Vagina (tissue), 2 donors: ENCODE results near the gene DACH1. TPM values are rescaled to one million over a fixed set of nuclear protein-coding genes. Genes with fewer than 3 reads are reported as not detected.

Source experiments
- DNase-seq, 2 donors: peaks; one replicate each; pipeline ENCODE4 v3.0.0-alpha.2; 2017; ENCODE audit errors: extremely low spot score in 2 of 2
- H3K27ac ChIP-seq: fragments of 200-600 bp; sonication (generic); one replicate; pipeline ENCODE4 v1.5.1; 2019
- H3K27me3 ChIP-seq: fragments of 200-600 bp; sonication (generic); one replicate; pipeline ENCODE4 v1.5.1; 2019
- H3K36me3 ChIP-seq, 2 donors: fragments of 200-600 bp; sonication (generic); one replicate each; pipeline ENCODE4 v1.5.1; 2017 to 2019
- H3K4me1 ChIP-seq: fragments of 200-600 bp; sonication (generic); one replicate; pipeline ENCODE4 v1.5.1; 2019
- H3K4me3 ChIP-seq, 2 donors: fragments of 200-600 bp; sonication (generic); 1 replicate in 1 of 2; 2 replicates in 1 of 2; pipeline ENCODE4 v1.5.1; 2016 to 2019
- H3K9me3 ChIP-seq: fragments of 200-600 bp; sonication (generic); one replicate; pipeline ENCODE4 v1.5.1; 2019
- POLR2A ChIP-seq, 2 donors: fragments of 450-650 bp; IDR thresholded peaks; one replicate each; pipeline ENCODE4 v1.6.1; 2017; ENCODE audit warnings: antibody characterized with exemption in 2 of 2, mild to moderate bottlenecking in 2 of 2, moderate library complexity in 2 of 2
- POLR2AphosphoS5 ChIP-seq, 2 donors: sonication (generic); formaldehyde crosslinking; IDR thresholded peaks; one replicate each; pipeline ENCODE4 v1.9.0; 2017; ENCODE audit warnings: antibody characterized with exemption in 2 of 2, mild to moderate bottlenecking in 2 of 2, low read depth in 1 of 2; ENCODE audit not compliant: insufficient read depth in 1 of 2
- intact Hi-C: fragments of 100-400 bp; cut with DNase I; formaldehyde crosslinking; loops from one replicate; pipeline ENCODE4 v1.15.1; 2023
- total RNA-seq: library from RNA; depleted of rRNA; stranded (reverse); fragments of >200 nt; gene quantifications from one replicate; pipeline ENCODE4 v1.2.3, GENCODE V29; 2016
- TF ChIP-seq, protein P1 (sequence below), 3 experiments: fragments of 450-650 bp in 2 of 3; fragments of 200-600 bp in 1 of 3; sonication (generic) in 1 of 3; IDR thresholded peaks; one replicate each; pipeline ENCODE4 v1.5.1; 2017 to 2019; ENCODE audit warnings: antibody characterized with exemption in 3 of 3, mild to moderate bottlenecking in 2 of 3, moderate library complexity in 2 of 3

Gene DACH1
- total RNA-seq, 1 donor from 2014 or later = 7.9 TPM

GRCh38 chr13:71481046-71481445 is 386.0 kb downstream of the DACH1 start:
- Histone ChIP-seq H3K36me3 (no peaks in the 10 kb centered on the region), H3K9me3 (no peaks in the 10 kb centered on the region), H3K27me3 (no peaks in the 10 kb centered on the region), H3K27ac (no peak overlapping the region), H3K4me3 (no peak overlapping the region), H3K4me1 (no peaks in the 10 kb centered on the region)
- intact Hi-C loops = no loop called here
- no peak for DNase-seq
- TF ChIP-seq POLR2AphosphoS5 (IDR thresholded peaks at IDR 0.05; ENCODE audit: insufficient read depth in 1 of 2, low read depth in 1 of 2) (no peak), POLR2A (IDR thresholded peaks at IDR 0.05) (no peak)
- TF ChIP-seq, protein P1, sequence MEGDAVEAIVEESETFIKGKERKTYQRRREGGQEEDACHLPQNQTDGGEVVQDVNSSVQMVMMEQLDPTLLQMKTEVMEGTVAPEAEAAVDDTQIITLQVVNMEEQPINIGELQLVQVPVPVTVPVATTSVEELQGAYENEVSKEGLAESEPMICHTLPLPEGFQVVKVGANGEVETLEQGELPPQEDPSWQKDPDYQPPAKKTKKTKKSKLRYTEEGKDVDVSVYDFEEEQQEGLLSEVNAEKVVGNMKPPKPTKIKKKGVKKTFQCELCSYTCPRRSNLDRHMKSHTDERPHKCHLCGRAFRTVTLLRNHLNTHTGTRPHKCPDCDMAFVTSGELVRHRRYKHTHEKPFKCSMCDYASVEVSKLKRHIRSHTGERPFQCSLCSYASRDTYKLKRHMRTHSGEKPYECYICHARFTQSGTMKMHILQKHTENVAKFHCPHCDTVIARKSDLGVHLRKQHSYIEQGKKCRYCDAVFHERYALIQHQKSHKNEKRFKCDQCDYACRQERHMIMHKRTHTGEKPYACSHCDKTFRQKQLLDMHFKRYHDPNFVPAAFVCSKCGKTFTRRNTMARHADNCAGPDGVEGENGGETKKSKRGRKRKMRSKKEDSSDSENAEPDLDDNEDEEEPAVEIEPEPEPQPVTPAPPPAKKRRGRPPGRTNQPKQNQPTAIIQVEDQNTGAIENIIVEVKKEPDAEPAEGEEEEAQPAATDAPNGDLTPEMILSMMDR (IDR thresholded peaks at IDR 0.05) = no peak

DNA sequence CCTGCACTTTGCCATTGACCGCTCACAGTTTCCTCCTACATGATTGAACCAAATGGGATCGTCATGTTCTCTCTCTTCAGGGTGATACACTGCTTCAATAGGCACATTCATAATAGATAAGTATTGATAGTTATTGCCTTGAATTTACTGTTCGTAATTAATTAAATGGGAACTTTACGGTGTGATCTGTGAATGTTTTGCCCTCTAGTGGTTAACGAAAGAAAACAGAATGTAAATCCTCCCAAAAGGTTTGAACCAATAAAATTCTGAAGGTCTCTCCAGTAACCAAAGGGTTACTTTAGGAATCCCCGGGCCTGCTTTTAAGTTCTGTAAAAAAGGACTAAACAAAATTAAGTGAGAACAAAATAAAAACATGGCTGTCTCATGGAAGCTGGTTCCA is 389.3 kb downstream of the DACH1 start:
- Histone ChIP-seq H3K4me1 (no peaks in the 10 kb centered on the region), H3K36me3 (no peaks in the 10 kb centered on the region), H3K27ac (no peak overlapping the region), H3K4me3 (no peak overlapping the region), H3K27me3 (no peaks in the 10 kb centered on the region), H3K9me3 (no peaks in the 10 kb centered on the region)
- TF ChIP-seq POLR2A (IDR thresholded peaks at IDR 0.05) = no peak
- TF ChIP-seq, protein P1 (IDR thresholded peaks at IDR 0.05) = no peak
- intact Hi-C loops = no loop called here
- no peak for DNase-seq

GRCh38 chr13:71474936-71475335 is 392.1 kb downstream of the DACH1 start:
- H3K36me3 ChIP-seq = no peaks in the 10 kb centered on the region
- H3K9me3 ChIP-seq = no peaks in the 10 kb centered on the region
- intact Hi-C loops = no loop called here
- H3K27me3 ChIP-seq = no peaks in the 10 kb centered on the region
- H3K4me1 ChIP-seq = no peaks in the 10 kb centered on the region
- H3K4me3 ChIP-seq = no peak overlapping the region
- H3K27ac ChIP-seq = no peak overlapping the region
- DNase-seq = no peak
- TF ChIP-seq POLR2AphosphoS5 (IDR thresholded peaks at IDR 0.05; ENCODE audit: insufficient read depth in 1 of 2, low read depth in 1 of 2) (no peak), POLR2A (IDR thresholded peaks at IDR 0.05) (no peak)
- TF ChIP-seq, protein P1 (IDR thresholded peaks at IDR 0.05) = no peak

- no peaks in the 10 kb centered on the region for H3K9me3 ChIP-seq
- intact Hi-C loops = no loop called here
- no peaks in the 10 kb centered on the region for H3K27me3 ChIP-seq
- no peaks in the 10 kb centered on the region for H3K4me1 ChIP-seq
- H3K36me3 ChIP-seq = no peaks in the 10 kb centered on the region
- DNase-seq = no peak
- TF ChIP-seq POLR2A (IDR thresholded peaks at IDR 0.05) (no peak), POLR2AphosphoS5 (IDR thresholded peaks at IDR 0.05; ENCODE audit: insufficient read depth in 1 of 2, low read depth in 1 of 2) (no peak)
- TF ChIP-seq, protein P1 (IDR thresholded peaks at IDR 0.05) = no peak
- H3K27ac ChIP-seq = no peak overlapping the region
- H3K4me3 ChIP-seq = no peak overlapping the region
Measured at GRCh38 chr13:71469626-71470025, 397.4 kb downstream of the DACH1 start.

GRCh38 chr13:71464686-71465085 is 402.3 kb downstream of the DACH1 start:
- DNase-seq = no peak
- H3K36me3 ChIP-seq = no peaks in the 10 kb centered on the region
- no peaks in the 10 kb centered on the region for H3K4me1 ChIP-seq
- intact Hi-C loops = no loop called here
- H3K27ac ChIP-seq = no peak overlapping the region
- H3K27me3 ChIP-seq = no peaks in the 10 kb centered on the region
- H3K4me3 ChIP-seq = no peak overlapping the region
- TF ChIP-seq POLR2AphosphoS5 (IDR thresholded peaks at IDR 0.05; ENCODE audit: insufficient read depth in 1 of 2, low read depth in 1 of 2) (no peak), POLR2A (IDR thresholded peaks at IDR 0.05) (no peak)
- TF ChIP-seq, protein P1 (IDR thresholded peaks at IDR 0.05) = no peak
- H3K9me3 ChIP-seq = no peaks in the 10 kb centered on the region
